Vagina (tissue), 2 donors: ENCODE results near the gene ZFP64. TPM values are rescaled to one million over a fixed set of nuclear protein-coding genes. Genes with fewer than 3 reads are reported as not detected.

Experiments used
- DNase-seq, 2 donors: peaks; one replicate each; pipeline ENCODE4 v3.0.0-alpha.2; 2017; ENCODE audit errors: extremely low spot score in 2 of 2
- H3K27ac ChIP-seq: fragments of 200-600 bp; sonication (generic); one replicate; pipeline ENCODE4 v1.5.1; 2019
- H3K27me3 ChIP-seq: fragments of 200-600 bp; sonication (generic); one replicate; pipeline ENCODE4 v1.5.1; 2019
- H3K36me3 ChIP-seq, 2 donors: fragments of 200-600 bp; sonication (generic); one replicate each; pipeline ENCODE4 v1.5.1; 2017 to 2019
- H3K4me1 ChIP-seq: fragments of 200-600 bp; sonication (generic); one replicate; pipeline ENCODE4 v1.5.1; 2019
- H3K4me3 ChIP-seq, 2 donors: fragments of 200-600 bp; sonication (generic); 1 replicate in 1 of 2; 2 replicates in 1 of 2; pipeline ENCODE4 v1.5.1; 2016 to 2019
- H3K9me3 ChIP-seq: fragments of 200-600 bp; sonication (generic); one replicate; pipeline ENCODE4 v1.5.1; 2019
- POLR2A ChIP-seq, 2 donors: fragments of 450-650 bp; IDR thresholded peaks; one replicate each; pipeline ENCODE4 v1.6.1; 2017; ENCODE audit warnings: antibody characterized with exemption in 2 of 2, mild to moderate bottlenecking in 2 of 2, moderate library complexity in 2 of 2
- POLR2AphosphoS5 ChIP-seq, 2 donors: sonication (generic); formaldehyde crosslinking; IDR thresholded peaks; one replicate each; pipeline ENCODE4 v1.9.0; 2017; ENCODE audit warnings: antibody characterized with exemption in 2 of 2, mild to moderate bottlenecking in 2 of 2, low read depth in 1 of 2; ENCODE audit not compliant: insufficient read depth in 1 of 2
- intact Hi-C: fragments of 100-400 bp; cut with DNase I; formaldehyde crosslinking; loops from one replicate; pipeline ENCODE4 v1.15.1; 2023
- total RNA-seq: library from RNA; depleted of rRNA; stranded (reverse); fragments of >200 nt; gene quantifications from one replicate; pipeline ENCODE4 v1.2.3, GENCODE V29; 2016
- TF ChIP-seq, protein P1 (sequence below), 3 experiments: fragments of 450-650 bp in 2 of 3; fragments of 200-600 bp in 1 of 3; sonication (generic) in 1 of 3; IDR thresholded peaks; one replicate each; pipeline ENCODE4 v1.5.1; 2017 to 2019; ENCODE audit warnings: antibody characterized with exemption in 3 of 3, mild to moderate bottlenecking in 2 of 3, moderate library complexity in 2 of 3

The ZFP64 gene
- total RNA-seq, 1 donor from 2014 or later, result 18.4 TPM

DNA sequence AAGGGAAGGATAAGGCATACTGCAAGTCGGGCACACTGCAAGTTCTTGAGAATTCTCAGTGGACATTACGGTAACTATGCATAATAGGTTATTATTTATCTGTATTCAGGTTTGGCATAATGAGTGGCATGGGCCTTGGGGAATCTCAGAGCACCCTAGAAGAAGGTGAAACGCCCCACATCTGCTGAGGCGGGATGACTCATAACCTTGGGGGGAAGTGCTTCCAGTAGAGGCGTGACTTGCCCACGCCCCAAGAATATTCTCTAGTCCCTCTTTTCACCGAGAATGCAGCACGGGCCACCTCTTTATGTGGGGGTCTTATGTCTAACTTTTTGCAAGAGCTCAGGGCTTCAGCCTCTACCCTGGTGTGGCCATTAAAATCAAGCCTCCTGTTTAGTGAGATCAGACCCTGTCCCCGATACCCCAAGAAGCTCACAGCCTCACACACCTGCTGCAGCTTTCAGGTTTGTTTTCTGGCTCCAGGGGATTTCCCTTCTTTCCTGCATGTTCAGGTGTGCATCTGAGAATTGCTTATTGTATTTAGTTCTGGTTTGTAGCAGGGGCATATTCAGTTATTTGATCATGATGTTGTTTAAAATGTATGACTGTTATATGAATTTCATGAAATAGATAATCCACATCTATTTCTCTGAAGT, 19.1 kb downstream of the ZFP64 start:
- Histone ChIP-seq H3K27ac (no peak overlapping the region), H3K4me3 (no peak overlapping the region), H3K27me3 (no peaks in the 10 kb centered on the region), H3K36me3 (peaks cover 0 to 7% of the 10 kb centered on the region in 2 donors), H3K4me1 (no peaks in the 10 kb centered on the region), H3K9me3 (no peaks in the 10 kb centered on the region)
- DNase-seq, result no peak
- no peak for TF ChIP-seq POLR2A (IDR thresholded peaks at IDR 0.05)
- TF ChIP-seq POLR2AphosphoS5 (IDR thresholded peaks at IDR 0.05; ENCODE audit: insufficient read depth in 1 of 2, low read depth in 1 of 2), result no peak
- TF ChIP-seq, protein P1, sequence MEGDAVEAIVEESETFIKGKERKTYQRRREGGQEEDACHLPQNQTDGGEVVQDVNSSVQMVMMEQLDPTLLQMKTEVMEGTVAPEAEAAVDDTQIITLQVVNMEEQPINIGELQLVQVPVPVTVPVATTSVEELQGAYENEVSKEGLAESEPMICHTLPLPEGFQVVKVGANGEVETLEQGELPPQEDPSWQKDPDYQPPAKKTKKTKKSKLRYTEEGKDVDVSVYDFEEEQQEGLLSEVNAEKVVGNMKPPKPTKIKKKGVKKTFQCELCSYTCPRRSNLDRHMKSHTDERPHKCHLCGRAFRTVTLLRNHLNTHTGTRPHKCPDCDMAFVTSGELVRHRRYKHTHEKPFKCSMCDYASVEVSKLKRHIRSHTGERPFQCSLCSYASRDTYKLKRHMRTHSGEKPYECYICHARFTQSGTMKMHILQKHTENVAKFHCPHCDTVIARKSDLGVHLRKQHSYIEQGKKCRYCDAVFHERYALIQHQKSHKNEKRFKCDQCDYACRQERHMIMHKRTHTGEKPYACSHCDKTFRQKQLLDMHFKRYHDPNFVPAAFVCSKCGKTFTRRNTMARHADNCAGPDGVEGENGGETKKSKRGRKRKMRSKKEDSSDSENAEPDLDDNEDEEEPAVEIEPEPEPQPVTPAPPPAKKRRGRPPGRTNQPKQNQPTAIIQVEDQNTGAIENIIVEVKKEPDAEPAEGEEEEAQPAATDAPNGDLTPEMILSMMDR (IDR thresholded peaks at IDR 0.05), result no peak
- intact Hi-C loops, result no loop called here

DNA sequence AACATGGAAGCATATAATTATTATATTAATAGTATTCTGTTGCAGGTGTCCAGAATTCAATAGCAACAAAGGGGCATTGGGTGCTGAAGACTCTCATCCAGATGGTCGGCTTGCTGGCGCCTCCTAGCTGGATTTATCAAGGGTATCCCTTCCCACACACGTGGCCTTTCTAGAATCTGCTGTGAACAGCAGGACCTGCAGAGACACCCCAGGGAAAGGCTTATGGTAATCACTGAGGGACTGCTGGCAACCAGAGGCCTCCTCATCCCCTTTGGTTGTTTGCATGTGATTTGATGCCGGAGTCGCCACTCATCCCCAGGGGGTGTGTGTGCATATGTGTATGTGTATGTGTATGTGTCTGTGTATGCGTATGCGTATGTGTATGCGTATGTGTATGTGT, 20.6 kb downstream of the ZFP64 start:
- Histone ChIP-seq H3K36me3 (peaks cover 0 to 7% of the 10 kb centered on the region in 2 donors), H3K27me3 (no peaks in the 10 kb centered on the region), H3K4me1 (no peaks in the 10 kb centered on the region), H3K9me3 (no peaks in the 10 kb centered on the region), H3K4me3 (no peak overlapping the region), H3K27ac (no peak overlapping the region)
- intact Hi-C loops, result no loop called here
- TF ChIP-seq POLR2A (IDR thresholded peaks at IDR 0.05), result no peak
- TF ChIP-seq POLR2AphosphoS5 (IDR thresholded peaks at IDR 0.05; ENCODE audit: insufficient read depth in 1 of 2, low read depth in 1 of 2), result no peak
- TF ChIP-seq, protein P1 (IDR thresholded peaks at IDR 0.05), result no peak
- DNase-seq, result no peak

DNA sequence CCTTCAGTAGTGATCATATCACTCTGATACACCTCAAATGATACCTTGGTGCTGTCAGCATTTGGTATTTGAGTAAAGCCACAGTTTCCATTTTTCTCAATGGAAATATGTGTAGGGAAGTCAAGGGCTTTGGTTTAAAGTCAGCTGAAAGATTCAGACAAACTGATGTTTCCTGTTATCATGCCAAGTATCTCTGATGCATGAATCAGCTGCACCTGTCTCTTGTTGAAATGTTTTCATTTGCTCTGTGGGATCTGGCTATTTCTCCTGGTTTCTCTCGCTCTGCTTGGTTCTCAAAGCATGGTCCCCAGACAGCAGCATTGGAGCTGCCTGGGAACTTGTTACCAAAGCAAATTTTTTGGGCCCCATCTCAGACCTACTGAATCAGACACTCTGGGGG, 23.5 kb downstream of the ZFP64 start:
- Histone ChIP-seq H3K4me3 (no peak overlapping the region), H3K36me3 (peaks cover 3 to 12% of the 10 kb centered on the region in 2 donors), H3K27ac (no peak overlapping the region), H3K27me3 (no peaks in the 10 kb centered on the region), H3K9me3 (no peaks in the 10 kb centered on the region), H3K4me1 (no peaks in the 10 kb centered on the region)
- TF ChIP-seq, protein P1 (IDR thresholded peaks at IDR 0.05), result no peak
- no peak for TF ChIP-seq POLR2AphosphoS5 (IDR thresholded peaks at IDR 0.05; ENCODE audit: insufficient read depth in 1 of 2, low read depth in 1 of 2)
- no peak for TF ChIP-seq POLR2A (IDR thresholded peaks at IDR 0.05)
- intact Hi-C loops, result no loop called here
- DNase-seq, result no peak

GRCh38 chr20:52167232-52167840, 24.2 kb downstream of the ZFP64 start:
- TF ChIP-seq, protein P1 (IDR thresholded peaks at IDR 0.05), result no peak
- no peak for TF ChIP-seq POLR2A (IDR thresholded peaks at IDR 0.05)
- TF ChIP-seq POLR2AphosphoS5 (IDR thresholded peaks at IDR 0.05; ENCODE audit: insufficient read depth in 1 of 2, low read depth in 1 of 2), result no peak
- no peaks in the 10 kb centered on the region for H3K27me3 ChIP-seq
- H3K36me3 ChIP-seq, result peaks cover 3 to 18% of the 10 kb centered on the region in 2 donors
- H3K27ac ChIP-seq, result no peak overlapping the region
- H3K4me1 ChIP-seq, result no peaks in the 10 kb centered on the region
- intact Hi-C loops, result no loop called here
- H3K4me3 ChIP-seq, result no peak overlapping the region
- no peak for DNase-seq
- no peaks in the 10 kb centered on the region for H3K9me3 ChIP-seq

- Histone ChIP-seq H3K27ac (no peak overlapping the region), H3K9me3 (no peaks in the 10 kb centered on the region), H3K4me1 (no peaks in the 10 kb centered on the region), H3K4me3 (no peak overlapping the region), H3K36me3 (peaks cover 3 to 25% of the 10 kb centered on the region in 2 donors), H3K27me3 (no peaks in the 10 kb centered on the region)
- intact Hi-C loops, result no loop called here
- TF ChIP-seq POLR2A (IDR thresholded peaks at IDR 0.05), result no peak
- DNase-seq, result no peak
Measured at GRCh38 chr20:52166150-52166549, 25.4 kb downstream of the ZFP64 start.
